HS-27A (cell line): ENCODE data around the gene PTCD1.

Experiments used
- DNase-seq: peaks from one replicate; pipeline ENCODE4 v3.0.0-alpha.2; 2012; ENCODE audit warnings: low read depth, missing footprints

Gene PTCD1

GRCh38 chr7:99408379-99409191 lies 30.0 kb downstream of the PTCD1 start, which contains the start of the genes BUD31 and PDAP1:
Gene BUD31 (plus strand): TSS chr7:99408969. CDS start chr7:99411093, 2,124 bp downstream.
Gene PDAP1 (minus strand): TSS chr7:99408597. CDS start chr7:99408548, 49 bp downstream.
- peak; percentile 75 for DNase-seq

- peak; percentile 29 for DNase-seq
Measured at GRCh38 chr7:99407872-99408378, 30.7 kb downstream of the PTCD1 start.

GRCh38 chr7:99406557-99406956 lies 32.0 kb downstream of the PTCD1 start:
- no peak for DNase-seq

GRCh38 chr7:99404977-99405320 lies 33.6 kb downstream of the PTCD1 start:
- no peak for DNase-seq

- no peak for DNase-seq
Measured at GRCh38 chr7:99404235-99404976, 34.2 kb downstream of the PTCD1 start.

GRCh38 chr7:99403764-99404163 lies 34.8 kb downstream of the PTCD1 start:
- no peak for DNase-seq

GRCh38 chr7:99402854-99403253 lies 35.7 kb downstream of the PTCD1 start:
- DNase-seq = no peak

GRCh38 chr7:99399597-99399996 lies 39.0 kb downstream of the PTCD1 start:
- DNase-seq = no peak

- DNase-seq = no peak
Measured at GRCh38 chr7:99398891-99399445, 39.6 kb downstream of the PTCD1 start.

GRCh38 chr7:99397297-99397983 lies 41.2 kb downstream of the PTCD1 start:
- DNase-seq = no peak

GRCh38 chr7:99396418-99397296 lies 41.9 kb downstream of the PTCD1 start:
- DNase-seq = no peak

- no peak for DNase-seq
Measured at GRCh38 chr7:99395616-99396327, 42.8 kb downstream of the PTCD1 start.

GRCh38 chr7:99394188-99394502 lies 44.5 kb downstream of the PTCD1 start:
- DNase-seq = no peak

- no peak for DNase-seq
Measured at GRCh38 chr7:99393355-99394187, 45.0 kb downstream of the PTCD1 start.

- no peak for DNase-seq
Measured at GRCh38 chr7:99392659-99393354, 45.8 kb downstream of the PTCD1 start.

GRCh38 chr7:99392046-99392445 lies 46.6 kb downstream of the PTCD1 start:
- DNase-seq = no peak

- DNase-seq = no peak
Measured at GRCh38 chr7:99390941-99391602, 47.5 kb downstream of the PTCD1 start.

- DNase-seq = no peak
Measured at GRCh38 chr7:99389772-99390171, 48.8 kb downstream of the PTCD1 start.

GRCh38 chr7:99387912-99388311 lies 50.7 kb downstream of the PTCD1 start:
- DNase-seq = no peak
